ENCODE results near the gene TMC3.

Gene TMC3

GRCh38 chr15:81413851-81414250 lies 39.8 kb upstream of the TMC3 start:
- H3K4me3 ChIP-seq (ENCODE audit: low read depth, low read length), result no peak overlapping the region
- CTCF ChIA-PET, result no interaction called here
- TF ChIP-seq, protein P1, sequence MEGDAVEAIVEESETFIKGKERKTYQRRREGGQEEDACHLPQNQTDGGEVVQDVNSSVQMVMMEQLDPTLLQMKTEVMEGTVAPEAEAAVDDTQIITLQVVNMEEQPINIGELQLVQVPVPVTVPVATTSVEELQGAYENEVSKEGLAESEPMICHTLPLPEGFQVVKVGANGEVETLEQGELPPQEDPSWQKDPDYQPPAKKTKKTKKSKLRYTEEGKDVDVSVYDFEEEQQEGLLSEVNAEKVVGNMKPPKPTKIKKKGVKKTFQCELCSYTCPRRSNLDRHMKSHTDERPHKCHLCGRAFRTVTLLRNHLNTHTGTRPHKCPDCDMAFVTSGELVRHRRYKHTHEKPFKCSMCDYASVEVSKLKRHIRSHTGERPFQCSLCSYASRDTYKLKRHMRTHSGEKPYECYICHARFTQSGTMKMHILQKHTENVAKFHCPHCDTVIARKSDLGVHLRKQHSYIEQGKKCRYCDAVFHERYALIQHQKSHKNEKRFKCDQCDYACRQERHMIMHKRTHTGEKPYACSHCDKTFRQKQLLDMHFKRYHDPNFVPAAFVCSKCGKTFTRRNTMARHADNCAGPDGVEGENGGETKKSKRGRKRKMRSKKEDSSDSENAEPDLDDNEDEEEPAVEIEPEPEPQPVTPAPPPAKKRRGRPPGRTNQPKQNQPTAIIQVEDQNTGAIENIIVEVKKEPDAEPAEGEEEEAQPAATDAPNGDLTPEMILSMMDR (IDR thresholded peaks at IDR 0.05; ENCODE audit: insufficient read depth, low read length, missing control alignments), result no peak
- POLR2A ChIA-PET, result no interaction called here
- DNase-seq (ENCODE audit: low read depth, low spot score), result no peak

- TF ChIP-seq, protein P1 (IDR thresholded peaks at IDR 0.05; ENCODE audit: insufficient read depth, low read length, missing control alignments), result no peak
These were observed 38.1 kb upstream of the TMC3 start for GRCh38 chr15:81411969-81412633.

DNA sequence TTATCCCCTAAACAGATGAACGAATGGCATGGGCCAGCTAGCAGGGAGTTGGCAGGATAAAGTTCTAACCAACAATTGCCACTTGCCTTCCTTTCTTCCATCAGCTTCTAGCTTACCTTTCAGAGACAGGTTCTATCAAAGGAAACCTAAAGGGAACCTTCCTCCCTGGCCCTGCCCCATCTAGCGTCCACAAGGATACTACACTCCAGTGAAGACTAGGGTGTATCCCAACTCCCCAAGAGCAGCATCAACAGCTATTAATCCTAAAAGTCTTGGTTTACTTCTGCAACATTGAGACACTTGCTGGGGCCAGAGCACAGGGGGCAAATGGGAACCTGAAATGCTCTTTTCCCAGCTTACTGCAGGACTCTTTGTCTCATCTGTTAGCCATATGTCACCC lies 37.0 kb upstream of the TMC3 start:
- POLR2A ChIA-PET, result no interaction called here
- no peak for DNase-seq (ENCODE audit: low read depth, low spot score)
- CTCF ChIA-PET, result interaction anchor here (0.7 to 6.1 kb wide), 33 partner anchors 10 to 789 kb away, joined by 3 to 70 read pairs (median 5); no protein-coding TSS in a partner anchor
- TF ChIP-seq, protein P1 (IDR thresholded peaks at IDR 0.05; ENCODE audit: insufficient read depth, low read length, missing control alignments), result no peak
- H3K4me3 ChIP-seq (ENCODE audit: low read depth, low read length), result no peak overlapping the region

More at GRCh38 chr15:81411969-81412633, 38.1 kb upstream of the TMC3 start:
- POLR2A ChIA-PET, result no interaction called here
- no peak for DNase-seq (ENCODE audit: low read depth, low spot score)
- CTCF ChIA-PET, result interaction anchor here (1.1 to 1.4 kb wide), 2 partner anchors 12 to 137 kb away, joined by 3 to 4 read pairs; no protein-coding TSS in a partner anchor
- no peak overlapping the region for H3K4me3 ChIP-seq (ENCODE audit: low read depth, low read length)

GRCh38 chr15:81410318-81410753 lies 36.3 kb upstream of the TMC3 start:
- TF ChIP-seq, protein P1 (IDR thresholded peaks at IDR 0.05; ENCODE audit: insufficient read depth, low read length, missing control alignments), result peak; percentile 46
- no peak overlapping the region for H3K4me3 ChIP-seq (ENCODE audit: low read depth, low read length)
- ChIA-PET CTCF (interaction anchor here (0.7 to 6.1 kb wide), 39 partner anchors 10 to 801 kb away, joined by 3 to 70 read pairs (median 4); no protein-coding TSS in a partner anchor), POLR2A (no interaction called here)
- DNase-seq (ENCODE audit: low read depth, low spot score), result peak; percentile 12

DNA sequence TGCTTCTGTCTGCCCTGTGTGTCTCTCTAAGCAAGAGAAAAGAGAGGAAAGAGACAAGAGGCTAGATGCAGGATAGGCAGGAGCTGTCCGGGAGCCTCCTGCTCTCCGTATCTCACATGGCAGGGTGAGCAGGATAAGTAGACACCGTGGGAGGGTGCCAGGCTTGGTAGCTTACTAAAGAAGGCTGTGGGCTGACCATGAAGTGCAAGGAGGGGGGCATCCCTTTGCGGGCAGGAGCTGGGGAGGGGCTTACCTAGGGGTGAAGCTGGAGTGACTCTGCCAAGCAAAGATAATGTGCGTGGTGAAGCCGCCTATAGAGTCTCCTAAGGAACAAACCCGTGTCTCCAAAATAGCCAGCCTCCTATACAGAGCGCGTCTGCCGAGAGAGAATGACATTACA lies 33.7 kb upstream of the TMC3 start:
- TF ChIP-seq, protein P1 (IDR thresholded peaks at IDR 0.05; ENCODE audit: insufficient read depth, low read length, missing control alignments), result no peak
- CTCF ChIA-PET, result interaction anchor here (1.9 to 6.1 kb wide), 4 partner anchors 8 to 641 kb away, joined by 4 to 70 read pairs (median 45); no protein-coding TSS in a partner anchor
- POLR2A ChIA-PET, result no interaction called here
- no peak overlapping the region for H3K4me3 ChIP-seq (ENCODE audit: low read depth, low read length)
- no peak for DNase-seq (ENCODE audit: low read depth, low spot score)

DNA sequence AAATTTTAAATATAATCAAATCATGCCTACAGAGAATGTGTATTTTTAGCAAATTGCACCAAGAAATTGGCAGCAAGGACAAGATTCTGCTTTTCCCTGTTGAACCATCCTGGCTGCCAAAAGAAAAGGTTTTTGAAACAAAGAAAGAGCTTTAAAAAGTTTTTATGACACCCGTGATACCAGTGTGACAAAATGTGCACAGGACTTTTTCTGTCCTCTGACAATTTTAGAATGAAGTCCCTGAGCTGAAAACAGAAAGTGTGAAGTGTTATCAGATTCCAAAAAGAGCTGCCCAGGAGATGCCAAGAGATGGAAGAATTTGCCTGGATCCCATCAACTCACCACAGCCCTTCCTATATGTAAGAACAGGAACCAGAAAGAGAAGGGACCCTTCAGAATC lies 33.2 kb upstream of the TMC3 start:
- no peak overlapping the region for H3K4me3 ChIP-seq (ENCODE audit: low read depth, low read length)
- ChIA-PET CTCF (interaction anchor here (1.1 to 6.1 kb wide), 6 partner anchors 7 to 642 kb away, joined by 4 to 70 read pairs (median 23); no protein-coding TSS in a partner anchor), POLR2A (no interaction called here)
- TF ChIP-seq, protein P1 (IDR thresholded peaks at IDR 0.05; ENCODE audit: insufficient read depth, low read length, missing control alignments), result no peak
- DNase-seq (ENCODE audit: low read depth, low spot score), result no peak
